Fibroblast of peridontal ligament (primary cell): Measurements from ENCODE around the gene CTSZ.
"Not testable (repeated sequence)": the region's sequence is repeated elsewhere in the genome, so short reads cannot be mapped to it uniquely, and the experiment has no call there.

ENCODE experiments used
- DNase-seq: peaks from one replicate; pipeline ENCODE4 v3.0.0-alpha.2; 2010; ENCODE audit errors: extremely low read depth

CTSZ gene

DNA sequence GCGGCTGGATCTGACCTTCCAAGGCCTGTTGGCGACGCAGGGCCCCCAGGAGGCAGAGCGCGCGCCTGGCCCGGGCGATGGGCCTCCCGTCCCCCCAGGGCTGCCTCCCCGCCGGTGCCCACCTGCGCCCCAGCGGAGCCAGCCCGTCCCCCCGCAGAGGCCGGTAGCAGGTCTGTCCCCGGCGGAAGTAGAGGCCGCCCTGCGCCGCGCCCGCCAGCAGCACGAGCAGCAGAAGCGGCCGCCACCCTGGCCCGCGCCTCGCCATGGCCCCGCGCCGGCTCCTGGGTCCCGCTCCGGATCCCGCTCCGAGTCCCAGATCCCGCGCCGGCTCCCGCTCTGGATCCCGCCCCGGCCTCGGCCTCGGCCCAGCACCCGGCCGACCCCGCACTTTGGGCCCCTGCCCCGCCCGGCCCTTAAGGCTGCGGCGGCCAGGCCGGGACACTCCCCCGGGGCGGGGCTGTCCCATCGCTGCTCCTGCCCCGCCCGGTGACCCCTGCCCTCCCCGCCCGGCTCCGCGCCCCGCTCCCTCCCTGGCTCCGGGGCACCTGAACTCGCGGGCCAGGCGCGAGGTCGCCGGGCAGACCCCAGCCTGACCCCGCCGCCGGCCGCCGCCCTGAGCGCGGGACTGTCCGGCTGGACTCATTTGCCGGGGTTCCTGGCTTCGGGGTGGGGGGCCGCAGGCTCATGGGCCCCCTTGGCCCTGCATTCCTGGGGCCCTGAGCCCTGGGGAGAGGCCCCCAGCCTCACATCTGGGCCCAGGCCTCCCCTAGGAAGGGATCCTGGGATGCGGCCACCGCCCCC, at the start of gene CTSZ:
CTSZ (minus strand) TSS at position 391 of the 801 bp plus-strand sequence; CDS start at position 265, 126 bp downstream.
- DNase-seq: no peak

DNA sequence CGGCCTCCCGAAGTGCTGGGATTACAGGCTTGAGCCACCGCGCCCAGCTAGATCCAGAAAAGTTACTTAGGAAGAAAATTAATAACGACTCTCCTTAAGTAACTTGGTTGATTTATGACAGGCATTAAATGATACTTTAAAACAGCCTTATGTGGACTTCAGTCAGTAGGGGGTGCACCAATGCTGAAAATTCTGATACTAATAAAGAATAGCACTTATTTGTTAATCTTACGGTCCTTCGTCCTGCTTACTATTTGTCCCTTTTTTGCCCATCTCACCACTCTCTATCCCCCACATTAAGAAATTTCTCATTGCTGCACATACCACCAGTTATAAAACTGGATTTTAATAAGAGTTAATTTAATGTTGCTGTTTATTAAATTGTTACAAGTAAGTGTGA, 48.2 kb upstream of the CTSZ start:
- DNase-seq: peak; percentile 40

GRCh38 chr20:59051666-59052185, 44.7 kb upstream of the CTSZ start:
- DNase-seq: no peak

DNA sequence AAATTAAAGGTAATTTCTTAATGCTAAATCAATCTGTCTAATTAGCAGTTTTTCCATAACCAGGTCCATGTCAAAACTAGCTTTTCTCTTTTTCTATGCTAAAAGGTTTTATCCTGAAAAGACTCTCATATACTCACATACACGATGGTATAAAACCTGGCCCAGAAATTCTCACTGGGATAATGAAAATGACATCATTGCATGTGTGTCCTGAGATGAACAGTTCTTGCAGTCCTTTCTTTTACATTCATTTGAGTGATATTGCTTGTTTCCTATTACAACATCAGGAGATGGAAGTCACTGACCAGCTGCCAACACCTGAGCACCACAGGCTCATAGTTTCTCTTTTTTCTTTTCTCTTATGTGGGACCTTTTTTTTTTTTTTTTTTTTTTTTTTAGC, 43.4 kb upstream of the CTSZ start:
- DNase-seq: no peak

- no peak for DNase-seq
Measured at GRCh38 chr20:59048681-59049030, 41.6 kb upstream of the CTSZ start.

GRCh38 chr20:59047938-59048680, 41.1 kb upstream of the CTSZ start:
- DNase-seq: peak; percentile 73

DNA sequence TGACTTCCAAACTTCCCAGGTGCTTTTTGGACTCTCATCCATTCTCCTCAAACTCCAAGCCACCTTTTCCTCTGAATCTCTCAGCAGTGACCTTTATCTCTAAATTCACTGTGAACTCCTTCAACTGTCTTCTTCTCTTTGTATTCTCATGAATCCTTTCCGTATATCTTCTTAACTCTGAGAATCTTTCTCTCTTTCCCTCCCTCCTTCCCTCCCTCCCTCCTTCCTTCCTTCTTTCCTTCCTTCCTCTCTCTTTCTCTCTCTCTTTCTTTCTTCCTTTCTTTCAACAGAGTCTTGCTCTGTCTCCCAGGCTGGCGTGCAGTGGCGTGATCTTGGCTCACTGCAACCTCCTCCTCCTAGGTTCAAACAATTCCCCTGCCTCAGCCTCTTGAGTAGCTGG, 39.8 kb upstream of the CTSZ start:
- no peak for DNase-seq

GRCh38 chr20:59044796-59045195, 37.7 kb upstream of the CTSZ start:
- DNase-seq: no peak

DNA sequence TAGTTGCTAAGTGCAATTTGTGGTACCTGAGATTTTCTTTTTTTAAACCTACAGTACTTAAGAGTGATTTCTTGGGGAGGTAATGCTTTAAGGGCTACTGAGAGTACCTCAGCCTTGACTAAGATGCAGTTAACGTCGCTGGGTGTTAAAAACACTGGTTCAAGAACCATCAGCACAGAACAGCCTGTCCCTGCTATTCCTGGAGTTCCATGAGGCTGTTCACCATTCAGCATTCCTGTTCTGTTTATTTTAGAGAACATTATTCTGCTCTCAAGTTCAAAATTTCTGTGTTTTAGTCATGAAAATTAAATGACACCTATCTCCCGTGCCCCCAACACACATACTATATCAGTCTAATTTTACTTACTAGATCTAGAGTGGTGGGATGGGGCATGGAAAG, 37.2 kb upstream of the CTSZ start:
- DNase-seq: no peak

DNA sequence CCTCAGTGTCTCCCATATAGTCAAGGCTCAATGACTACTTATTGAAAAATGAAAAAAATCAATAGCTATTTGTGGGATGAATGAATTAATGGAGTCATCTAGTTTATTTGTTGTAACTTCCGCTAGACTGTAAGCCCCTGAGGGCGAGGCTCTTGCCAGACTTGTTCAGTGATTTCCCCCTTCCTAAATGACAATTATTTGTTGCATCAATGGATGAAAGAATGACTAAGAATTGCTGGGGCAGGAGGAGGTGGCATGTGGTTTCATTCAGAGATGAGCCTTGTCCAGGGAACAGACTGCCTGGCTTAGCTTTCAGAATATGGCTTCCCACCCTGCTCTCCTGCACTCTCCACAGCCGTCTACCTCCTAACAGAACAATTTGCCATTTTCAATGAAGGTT, 36.6 kb upstream of the CTSZ start:
- DNase-seq: no peak

- DNase-seq: peak; percentile 84
Measured at GRCh38 chr20:59042796-59043631, 36.0 kb upstream of the CTSZ start.

DNA sequence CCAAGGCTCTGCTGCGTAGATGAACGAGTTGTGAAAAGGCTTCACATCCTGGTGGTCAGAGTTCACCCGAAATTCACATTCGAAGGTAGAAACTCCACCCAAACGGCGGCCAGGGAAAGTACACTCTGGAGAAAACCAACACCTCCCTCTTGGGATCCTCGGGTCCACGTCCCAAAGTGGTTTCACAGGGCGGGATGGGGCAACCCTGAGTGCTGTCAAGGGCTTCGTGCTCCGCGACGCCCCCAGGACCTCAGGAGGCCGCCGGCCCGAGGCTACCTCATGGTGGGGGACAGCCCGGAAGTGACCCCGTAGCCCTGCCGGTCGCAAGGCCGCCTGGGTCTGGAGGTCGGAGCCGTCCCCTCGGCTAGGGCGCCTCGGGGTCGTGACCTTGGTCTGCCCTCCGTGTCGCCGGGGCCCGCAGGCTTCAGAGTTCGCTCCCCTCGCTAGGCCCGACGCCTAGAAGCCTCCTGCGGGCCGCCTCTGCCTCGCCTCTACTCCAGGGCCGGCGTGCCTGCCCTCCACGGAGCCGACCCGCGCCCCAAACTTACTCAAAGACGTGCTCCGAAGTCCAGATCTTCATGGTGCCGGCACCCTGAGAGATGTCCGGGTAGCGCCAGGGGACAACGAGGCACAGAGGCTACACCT, 35.2 kb upstream of the CTSZ start, which contains the start of gene PRELID3B:
PRELID3B (minus strand) TSS at position 636 of the 645 bp plus-strand sequence; CDS start at position 580, 56 bp downstream.
- peak; percentile 29 for DNase-seq

DNA sequence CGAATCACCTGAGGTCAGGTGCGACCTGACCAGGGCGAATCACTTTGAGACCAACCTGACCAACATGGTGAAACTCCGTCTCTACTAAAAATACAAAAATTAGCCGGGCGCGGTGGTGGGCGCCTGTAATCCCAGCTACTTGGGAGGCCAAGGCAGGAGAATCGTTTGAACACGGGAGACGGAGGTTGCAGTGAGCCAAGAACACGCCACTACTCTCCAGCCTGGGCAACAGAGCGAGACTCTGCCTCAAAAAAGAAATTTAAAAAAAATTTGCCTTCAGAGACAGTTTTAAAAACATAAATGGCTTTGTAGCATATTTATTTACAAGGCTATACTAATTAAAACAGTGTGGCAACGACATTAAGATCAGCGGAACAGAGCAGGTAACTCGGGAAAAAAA, 34.4 kb upstream of the CTSZ start:
- not testable (repeated sequence) for DNase-seq

DNA sequence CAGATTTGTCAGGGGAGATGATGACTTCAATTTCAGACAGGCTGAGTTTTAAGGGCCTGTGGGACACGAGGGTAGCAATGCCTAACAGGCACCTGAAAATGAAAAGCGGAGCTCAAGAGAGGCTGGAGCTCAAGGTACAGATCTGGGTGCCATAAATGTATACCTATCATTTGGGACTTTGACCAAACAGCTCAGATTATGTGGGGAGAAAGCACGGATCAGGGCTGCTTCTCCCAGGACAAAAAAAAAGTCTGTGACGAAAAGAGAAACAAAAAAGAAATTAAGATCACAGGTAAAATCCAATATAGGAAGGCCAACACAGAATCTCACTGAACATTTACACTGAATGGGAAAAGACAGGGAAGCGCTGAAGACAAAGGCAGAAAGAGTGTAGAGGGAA, 33.6 kb upstream of the CTSZ start:
- DNase-seq: no peak

GRCh38 chr20:59039233-59039632, 32.2 kb upstream of the CTSZ start:
- DNase-seq: peak; percentile 39

DNA sequence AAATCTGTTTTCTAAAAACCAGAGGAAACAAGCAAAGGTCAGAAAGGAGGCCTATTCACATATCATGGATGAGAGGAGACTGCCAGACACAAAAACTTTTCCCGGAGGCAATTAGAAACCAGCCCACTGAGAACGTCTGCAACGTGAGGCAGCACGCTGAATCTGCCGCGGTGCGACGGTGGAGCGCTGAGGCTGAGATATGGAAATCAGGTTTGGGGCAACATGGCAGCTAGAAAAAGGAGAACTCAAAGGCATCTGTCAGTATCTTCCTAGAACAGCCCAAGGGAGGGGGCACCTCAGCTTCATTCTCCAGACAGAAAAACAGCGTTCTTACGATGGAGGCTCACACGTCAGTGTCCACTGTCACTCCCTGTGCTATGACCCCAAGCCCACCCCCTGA, 30.3 kb upstream of the CTSZ start:
- no peak for DNase-seq

GRCh38 chr20:59035381-59035780, 28.3 kb upstream of the CTSZ start:
- DNase-seq: no peak

DNA sequence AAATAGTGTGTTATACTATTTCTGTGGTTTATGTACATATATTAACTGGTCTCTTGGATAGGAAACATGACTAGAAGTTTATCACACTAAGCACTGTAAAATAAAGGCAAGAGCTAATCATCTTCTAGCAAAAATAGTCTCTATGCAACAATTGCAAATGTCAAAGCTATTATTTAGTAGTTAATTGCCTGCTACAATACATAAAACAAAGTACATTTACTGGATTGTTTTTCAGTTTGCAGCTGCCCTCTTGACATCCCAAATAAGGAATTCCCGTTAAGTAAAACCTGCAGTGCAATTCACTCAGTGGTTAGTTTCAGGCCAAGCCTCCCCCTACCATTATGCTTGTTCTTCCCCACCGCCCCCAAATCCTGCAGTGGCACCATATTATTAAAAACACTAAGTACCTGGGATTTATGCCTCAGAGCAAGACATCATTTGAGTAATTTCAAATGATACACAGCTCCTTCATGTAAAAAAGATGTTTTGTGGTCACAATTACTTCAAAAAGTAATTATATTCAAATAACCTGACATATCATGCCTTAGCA, 26.6 kb upstream of the CTSZ start:
- no peak for DNase-seq

DNA sequence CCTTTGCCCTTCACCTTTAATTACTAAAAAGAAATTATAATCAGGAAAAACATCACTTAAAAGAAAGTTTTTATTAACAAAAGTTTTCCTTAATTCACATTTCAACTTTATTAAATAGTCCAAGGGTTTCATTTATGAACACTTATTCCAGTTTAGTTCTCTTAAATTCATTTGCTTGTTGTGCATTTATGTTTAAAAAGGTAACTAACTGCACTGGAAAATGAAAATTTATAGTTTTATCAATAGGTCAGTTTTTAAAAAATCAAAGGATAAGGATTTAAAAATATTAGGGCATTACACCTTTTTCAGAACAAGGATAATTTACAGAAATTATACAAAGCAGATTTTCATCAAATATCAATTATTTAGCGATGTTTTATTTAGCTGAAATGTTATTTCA, 26.0 kb upstream of the CTSZ start:
- no peak for DNase-seq

GRCh38 chr20:59032713-59033059, 25.6 kb upstream of the CTSZ start:
- DNase-seq: no peak

DNA sequence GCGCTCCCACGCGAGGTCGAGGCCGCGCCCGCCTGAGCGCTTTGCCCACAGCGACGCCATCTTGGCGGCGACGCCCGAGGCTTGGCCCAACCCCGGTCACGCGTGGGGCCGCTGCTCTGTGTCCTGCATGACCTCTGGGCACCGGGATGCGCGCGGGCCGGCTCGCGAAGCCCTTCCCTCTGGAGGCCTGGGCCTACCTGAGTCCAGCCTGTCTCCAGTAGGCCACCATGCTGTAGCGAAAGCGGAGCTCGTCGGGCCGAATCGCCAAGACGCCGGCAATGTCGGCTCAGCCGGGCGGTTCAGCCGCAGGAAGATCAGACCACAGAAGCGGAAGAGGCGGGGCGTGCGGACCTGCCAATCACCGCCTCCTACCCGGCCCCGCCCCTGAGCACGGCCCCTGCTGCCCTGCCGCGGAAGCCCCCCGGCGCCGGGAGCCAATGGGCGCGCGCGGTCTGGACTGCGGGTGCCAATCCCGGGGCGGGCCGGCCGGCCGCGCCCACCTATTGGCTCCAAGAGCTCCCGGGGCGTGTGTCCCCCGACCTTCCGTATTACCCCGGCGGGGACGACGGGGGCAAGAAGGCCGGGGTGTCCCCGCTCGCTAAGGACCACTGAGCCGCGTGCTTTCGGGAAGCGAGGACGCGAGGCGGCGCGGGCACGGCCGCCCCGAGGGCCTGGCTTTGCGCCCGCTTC, 25.1 kb upstream of the CTSZ start, which contains the start of gene ATP5F1E:
ATP5F1E (minus strand) TSS at position 313 of the 690 bp plus-strand sequence; CDS start at position 229, 84 bp downstream.
- peak; percentile 83 for DNase-seq
